ENCODE measurements around the gene WRNIP1.

WRNIP1 gene

DNA sequence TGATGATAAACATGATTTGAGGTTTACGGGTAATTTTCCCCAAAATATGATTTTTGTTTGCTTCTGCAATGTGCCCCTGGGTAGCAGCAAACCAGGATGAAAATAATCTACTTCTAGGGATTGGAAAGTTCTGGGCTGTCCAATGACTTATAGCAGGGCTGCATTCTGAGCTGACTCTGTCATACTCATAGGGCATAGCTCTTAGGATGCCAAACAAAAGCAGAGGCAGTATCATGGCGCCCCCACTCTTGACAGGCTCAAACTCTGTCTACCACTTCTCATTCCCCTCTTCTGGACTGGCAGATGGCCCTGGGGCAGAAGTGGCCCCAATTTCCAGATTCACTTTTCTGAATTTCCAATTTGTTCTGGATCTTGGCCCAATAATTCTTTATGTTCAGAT is 66.2 kb downstream of the WRNIP1 start:
- no peak for DNase-seq (ENCODE audit: low spot score)
- in situ Hi-C loops (cut with MboI; ENCODE audit: low sequenced_read_pairs, unreplicated experiment): no loop called here
- TF ChIP-seq, protein P1, sequence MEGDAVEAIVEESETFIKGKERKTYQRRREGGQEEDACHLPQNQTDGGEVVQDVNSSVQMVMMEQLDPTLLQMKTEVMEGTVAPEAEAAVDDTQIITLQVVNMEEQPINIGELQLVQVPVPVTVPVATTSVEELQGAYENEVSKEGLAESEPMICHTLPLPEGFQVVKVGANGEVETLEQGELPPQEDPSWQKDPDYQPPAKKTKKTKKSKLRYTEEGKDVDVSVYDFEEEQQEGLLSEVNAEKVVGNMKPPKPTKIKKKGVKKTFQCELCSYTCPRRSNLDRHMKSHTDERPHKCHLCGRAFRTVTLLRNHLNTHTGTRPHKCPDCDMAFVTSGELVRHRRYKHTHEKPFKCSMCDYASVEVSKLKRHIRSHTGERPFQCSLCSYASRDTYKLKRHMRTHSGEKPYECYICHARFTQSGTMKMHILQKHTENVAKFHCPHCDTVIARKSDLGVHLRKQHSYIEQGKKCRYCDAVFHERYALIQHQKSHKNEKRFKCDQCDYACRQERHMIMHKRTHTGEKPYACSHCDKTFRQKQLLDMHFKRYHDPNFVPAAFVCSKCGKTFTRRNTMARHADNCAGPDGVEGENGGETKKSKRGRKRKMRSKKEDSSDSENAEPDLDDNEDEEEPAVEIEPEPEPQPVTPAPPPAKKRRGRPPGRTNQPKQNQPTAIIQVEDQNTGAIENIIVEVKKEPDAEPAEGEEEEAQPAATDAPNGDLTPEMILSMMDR (IDR thresholded peaks at IDR 0.05; ENCODE audit: borderline replicate concordance, control extremely low read depth, extremely low read depth, insufficient read depth, missing control alignments): no peak

DNA sequence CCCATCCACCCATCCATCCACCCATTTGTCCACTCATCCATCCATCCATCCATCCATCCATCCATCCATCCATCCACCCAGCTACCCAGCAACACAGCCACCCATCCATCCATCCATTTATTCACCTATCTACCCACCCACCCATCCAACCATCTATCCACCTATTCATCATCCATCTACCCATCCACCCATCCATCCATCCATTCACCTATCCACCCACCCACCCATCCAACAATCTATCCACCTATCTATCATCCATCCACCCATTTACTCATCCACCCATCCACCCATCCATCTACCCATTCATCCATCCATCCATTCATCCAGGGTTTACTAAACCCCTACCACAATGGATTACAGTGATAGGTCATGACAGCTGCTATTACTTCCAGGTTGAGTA is 69.1 kb downstream of the WRNIP1 start:
- in situ Hi-C loops (cut with MboI; ENCODE audit: low sequenced_read_pairs, unreplicated experiment): no loop called here
- DNase-seq (ENCODE audit: low spot score): no peak
- TF ChIP-seq, protein P1 (IDR thresholded peaks at IDR 0.05; ENCODE audit: borderline replicate concordance, control extremely low read depth, extremely low read depth, insufficient read depth, missing control alignments): no peak

All from GM13976 (cell line).